Pulmonary artery endothelial cell (primary cell): ENCODE measurements around the gene COX17. TPM values are rescaled to one million over a fixed set of nuclear protein-coding genes. Genes with fewer than 3 reads are reported as not detected.
"Not testable (repeated sequence)": the region's sequence is repeated elsewhere in the genome, so short reads cannot be mapped to it uniquely, and the experiment has no call there.

Experiments used
- DNase-seq: peaks from one replicate; pipeline ENCODE4 v3.0.0-alpha.2; 2011; ENCODE audit warnings: low read depth, low spot score
- total RNA-seq: library from RNA; depleted of rRNA; stranded (reverse); fragments of >200 nt; gene quantifications from 2 replicates; pipeline ENCODE4 v1.2.3, GENCODE V29; 2014

Gene COX17, protein sequence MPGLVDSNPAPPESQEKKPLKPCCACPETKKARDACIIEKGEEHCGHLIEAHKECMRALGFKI
- 24.1 and 39.3 TPM in 2 replicates for total RNA-seq

DNA sequence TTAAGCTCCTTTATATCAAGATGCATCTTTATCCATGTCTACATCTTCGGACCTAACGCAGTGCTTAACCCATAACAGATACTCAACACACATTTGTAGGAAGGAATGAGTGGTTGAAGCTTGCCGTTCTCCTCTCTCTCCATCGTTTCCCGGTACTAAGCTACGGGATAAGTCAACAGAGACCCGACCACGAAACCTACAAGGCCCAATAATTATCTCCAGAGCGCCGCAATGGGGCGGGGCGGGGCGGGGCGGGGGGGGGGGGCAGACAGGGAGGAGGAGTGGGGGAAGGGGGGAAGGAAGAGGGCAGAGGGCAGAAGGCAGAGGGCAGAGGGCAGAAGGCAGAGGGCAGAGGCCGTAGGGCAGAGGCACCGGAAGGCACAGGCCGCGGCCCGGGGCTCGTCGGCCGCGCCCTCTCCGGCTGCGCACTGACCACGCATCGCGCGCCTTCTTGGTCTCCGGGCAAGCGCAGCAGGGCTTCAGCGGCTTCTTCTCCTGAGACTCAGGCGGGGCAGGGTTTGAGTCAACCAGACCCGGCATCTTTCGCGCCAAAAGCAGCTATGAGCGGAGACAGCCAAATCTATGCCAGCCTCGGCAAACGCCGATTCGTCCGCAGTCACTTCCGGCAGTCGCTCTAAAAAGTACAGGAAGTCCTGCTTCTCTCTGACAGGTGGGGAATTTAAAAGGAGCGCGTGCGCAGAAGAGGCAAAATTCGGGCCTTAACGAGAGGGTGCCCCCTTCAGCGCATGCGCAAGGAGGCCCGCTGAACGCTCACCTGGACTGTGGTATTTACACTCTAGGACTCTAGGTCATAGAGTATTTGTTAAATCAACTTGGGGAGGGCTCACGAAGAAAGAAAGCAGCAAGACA, at the start of gene COX17:
TSS of gene COX17 (minus strand) at position 636 of the 870 bp plus-strand sequence. CDS start at position 540, 96 bp downstream.
- peak; percentile 77 for DNase-seq

DNA sequence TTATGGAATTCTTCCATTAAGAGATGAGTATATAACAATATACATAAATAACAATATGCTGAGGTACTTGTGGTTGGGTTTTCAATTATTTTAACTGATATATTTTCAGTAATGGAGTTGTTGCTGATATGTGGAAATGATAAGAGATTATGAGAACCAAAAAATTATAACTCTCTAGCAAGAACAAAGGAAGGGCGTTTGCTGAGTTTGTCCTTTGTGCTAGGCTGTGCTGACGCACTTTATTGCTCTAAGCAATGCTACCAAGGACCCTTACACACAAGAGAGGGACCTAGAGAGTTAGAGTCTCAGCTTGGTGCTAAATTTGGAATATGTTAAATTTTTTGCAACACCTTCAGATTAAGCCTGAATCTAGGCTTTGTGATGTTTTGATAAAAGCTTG, 49.7 kb upstream of the COX17 start:
- DNase-seq = no peak

DNA sequence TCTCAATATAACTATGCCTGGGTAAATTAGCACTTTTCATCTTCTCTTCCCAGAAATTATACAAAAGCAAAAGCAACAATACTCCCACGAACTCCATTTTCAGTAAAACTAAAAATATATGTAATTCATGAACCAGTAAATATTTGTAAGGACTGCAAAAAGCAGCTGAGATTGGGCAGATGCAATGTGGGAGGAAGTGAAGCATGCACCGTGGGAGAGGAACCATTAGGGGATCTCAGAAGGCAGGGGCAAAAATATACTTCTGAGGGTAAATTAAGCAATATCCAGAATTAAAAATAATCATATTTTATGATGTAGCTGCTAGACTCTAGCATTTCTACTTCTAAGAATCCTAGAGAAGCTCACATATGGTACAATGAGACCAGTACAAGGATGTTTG, 45.8 kb upstream of the COX17 start:
- DNase-seq = no peak

DNA sequence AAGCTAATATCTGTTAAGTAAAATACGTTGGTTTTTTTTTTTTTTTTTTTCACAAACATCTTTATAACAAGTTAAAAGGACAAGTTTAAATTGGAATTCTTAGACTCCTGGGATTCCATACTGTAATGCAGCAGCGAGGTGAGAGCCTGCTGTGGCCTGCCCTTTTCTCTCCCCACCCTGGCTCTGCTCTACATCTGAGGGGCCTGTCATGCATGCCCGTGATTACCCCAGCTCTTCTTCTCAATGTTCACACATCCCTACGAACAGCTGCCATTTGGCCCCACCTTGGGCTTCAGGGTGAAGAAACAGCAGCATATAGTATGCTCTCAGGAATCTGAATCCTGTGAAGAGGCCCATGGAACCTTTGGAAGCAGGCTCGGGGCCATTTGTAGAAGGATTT, 40.3 kb upstream of the COX17 start:
- no peak for DNase-seq

DNA sequence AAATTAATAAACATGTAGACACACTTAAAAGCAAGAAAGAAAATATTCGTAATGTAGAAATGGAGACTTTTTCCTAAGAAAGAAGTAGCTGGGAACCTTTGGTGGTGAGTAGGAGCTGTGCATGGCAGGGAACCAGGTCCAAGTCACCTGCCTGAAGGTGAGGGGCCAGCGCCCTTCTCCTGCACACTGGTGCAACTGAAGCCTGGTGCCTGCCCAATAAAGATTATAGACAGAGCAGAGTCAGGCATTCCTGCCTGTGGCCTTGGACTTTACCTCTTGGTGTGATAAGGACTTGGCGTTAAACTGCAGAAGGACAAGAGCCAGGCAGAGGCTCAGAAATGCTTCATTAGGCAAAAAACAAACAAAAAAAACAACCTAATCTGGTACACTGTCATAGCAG, 39.8 kb upstream of the COX17 start:
- no peak for DNase-seq

DNA sequence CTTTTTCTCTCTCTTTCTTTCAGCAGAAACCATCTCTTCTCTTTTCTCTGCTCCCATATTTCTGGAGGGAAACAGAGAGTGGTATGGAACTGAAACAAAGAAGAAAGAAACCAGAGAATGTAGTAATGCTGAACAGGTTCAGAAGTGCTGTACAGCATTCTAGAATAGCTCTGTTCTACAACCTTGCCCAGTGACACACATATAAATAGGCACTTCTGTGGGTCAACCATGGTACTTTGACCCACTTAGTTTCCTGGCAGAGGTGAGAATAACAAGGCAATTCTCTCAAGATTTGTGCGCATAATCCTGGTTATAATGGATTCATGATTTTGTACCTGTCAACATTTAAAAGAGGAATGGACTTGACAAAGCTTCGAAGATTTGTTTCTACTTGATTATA, 37.9 kb upstream of the COX17 start:
- no peak for DNase-seq

DNA sequence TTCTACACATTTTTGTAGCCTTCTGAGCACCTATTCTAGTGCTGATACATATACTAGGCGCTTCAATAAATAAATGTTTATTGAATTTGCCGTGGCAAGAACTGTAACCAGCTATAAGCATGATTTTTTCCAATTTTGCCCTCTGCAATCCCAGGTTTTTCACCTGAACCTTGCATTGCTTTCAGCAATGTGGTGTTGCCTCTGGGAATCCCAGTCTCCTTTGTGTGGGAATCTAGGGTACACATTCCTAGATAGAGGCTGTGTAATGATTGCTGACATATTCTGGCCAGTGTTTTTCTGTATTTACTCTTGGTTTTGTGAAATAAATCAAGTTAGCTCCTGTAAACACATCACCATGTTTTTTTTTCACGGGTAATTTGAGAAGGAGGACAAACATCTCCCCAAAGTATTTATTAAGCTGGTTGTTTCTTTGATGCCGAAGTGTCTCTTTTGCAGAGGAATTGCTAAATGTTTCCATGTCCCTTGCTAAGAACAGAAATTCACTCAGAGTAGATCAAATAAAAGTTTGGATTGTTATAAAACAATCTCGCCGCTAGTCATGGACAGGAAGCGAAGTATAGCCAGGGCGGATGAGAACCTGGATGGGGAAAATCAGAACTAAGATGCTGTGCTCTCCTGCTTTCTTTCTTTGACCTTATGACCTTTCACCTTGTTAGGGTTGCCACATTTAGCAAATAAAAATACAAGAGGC, 26.8 kb upstream of the COX17 start:
- DNase-seq = no peak

DNA sequence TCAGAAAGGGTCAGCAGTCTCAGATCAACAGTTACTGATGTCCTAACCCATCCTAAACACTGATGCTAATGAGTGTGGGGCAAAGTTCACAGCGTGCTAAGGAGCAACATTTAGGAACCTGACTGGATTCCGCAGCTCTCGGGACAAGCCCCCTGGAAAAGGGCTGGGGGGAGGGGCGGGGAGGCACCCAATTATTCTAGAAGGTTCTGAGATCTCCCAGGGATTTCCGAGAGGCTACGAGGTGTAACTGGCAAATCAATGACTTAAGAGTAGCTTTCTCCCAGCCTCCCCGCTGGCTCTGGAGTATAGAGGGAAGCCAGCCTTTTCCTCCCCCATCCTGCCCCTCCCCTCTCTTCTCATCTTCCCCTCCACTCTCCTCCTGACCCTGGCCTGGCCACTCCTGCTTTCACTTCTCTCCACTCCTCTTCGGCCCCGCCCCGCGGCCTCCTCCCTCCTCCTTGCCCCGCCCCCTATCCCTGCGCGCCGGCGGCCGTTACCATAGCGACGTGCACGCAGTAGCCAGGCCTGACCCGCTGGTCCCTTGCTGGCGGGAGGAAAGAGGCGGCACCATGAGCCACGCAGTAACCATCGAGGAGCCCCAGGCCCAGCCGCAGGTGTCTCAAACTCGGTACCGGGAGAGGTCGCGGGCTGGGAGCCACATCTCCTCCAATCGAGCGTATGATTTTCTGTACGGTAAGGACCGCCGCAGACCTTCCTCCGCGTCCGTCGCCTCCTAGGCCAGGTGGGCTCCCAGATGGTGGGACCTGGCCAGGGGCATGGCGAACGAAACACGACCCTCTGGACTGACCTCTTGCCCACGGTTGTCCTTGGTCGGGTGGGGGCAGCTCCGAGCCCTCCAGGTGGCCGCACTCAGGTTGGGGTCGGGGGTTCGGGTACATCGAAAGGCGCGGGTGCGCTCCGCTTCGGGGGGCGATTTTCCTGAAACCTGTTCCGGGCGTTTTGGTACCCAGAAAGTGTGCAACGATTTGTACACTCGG, 25.6 kb upstream of the COX17 start, which contains the start of gene CFAP91:
TSS of gene CFAP91 (plus strand) at position 493 of the 998 bp plus-strand sequence. CDS start at position 570, 77 bp downstream.
- peak; percentile 64 for DNase-seq

DNA sequence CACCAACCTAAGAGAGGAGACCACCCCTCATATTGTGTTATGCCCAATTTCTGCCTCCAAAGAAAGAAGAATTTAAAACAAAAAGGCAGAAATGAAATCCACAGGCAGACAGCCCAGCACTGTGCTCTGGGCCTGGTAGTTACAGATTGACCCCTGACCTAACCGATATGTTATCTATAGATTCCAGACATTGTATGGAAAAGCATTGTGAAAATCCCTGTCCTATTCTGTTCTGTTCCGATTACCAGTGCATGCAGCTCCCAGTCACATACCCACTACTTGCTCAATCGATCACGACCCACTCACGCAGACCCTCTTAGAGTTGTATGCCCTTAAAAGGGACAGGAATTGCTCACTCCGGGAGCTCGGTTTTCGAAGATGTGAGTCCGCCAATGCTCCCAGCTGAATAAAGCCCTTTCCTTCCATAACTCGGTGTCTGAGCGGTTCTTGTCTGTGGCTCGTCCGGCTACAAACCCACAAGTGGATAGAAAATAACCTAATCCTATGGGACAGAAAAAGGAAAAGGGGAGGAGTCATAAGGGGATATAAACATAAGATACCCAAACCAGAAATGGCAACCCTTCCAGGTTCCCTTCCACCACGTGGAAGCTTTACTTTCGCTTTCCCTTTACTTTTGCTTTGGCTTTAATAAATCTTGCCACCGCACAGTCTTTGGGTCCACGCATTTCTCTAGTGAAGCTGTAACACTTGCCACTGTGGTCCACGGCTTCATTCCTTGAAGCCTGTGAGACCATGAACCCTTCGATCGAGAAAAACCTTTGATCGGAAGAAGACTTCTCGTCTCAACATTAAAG, 23.9 kb upstream of the COX17 start:
- no peak for DNase-seq

DNA sequence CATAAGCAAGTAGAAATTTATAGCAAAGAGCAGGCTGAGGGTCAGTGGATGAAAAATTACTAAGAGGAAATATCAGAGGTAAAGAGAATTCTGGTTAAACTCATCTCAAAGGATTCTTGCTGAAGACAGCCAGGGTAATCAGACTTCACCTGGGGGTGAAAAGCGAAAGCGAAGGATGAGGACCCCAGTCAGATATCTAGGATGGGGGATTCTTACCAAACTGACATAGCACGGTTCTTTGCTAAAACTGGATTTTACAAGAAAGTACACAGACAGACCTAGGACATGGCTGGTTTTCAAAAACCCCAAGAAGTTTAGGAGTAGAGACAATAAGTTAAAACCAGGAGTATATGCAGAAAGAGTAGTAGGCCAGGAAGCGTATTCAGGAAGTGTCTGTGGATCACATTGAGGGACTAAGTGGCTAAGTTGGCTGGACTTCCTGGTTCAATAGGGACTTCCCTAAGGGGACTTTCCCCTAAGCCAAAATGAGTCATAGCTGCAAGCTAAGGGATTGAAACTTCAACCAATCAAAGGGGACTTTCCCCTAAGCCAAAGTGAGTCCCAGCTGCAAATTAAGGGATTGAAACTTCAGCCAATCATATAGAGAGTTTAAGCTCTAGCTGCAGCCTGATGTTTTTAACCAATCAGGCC, 23.2 kb upstream of the COX17 start:
- DNase-seq = peak; percentile 24

DNA sequence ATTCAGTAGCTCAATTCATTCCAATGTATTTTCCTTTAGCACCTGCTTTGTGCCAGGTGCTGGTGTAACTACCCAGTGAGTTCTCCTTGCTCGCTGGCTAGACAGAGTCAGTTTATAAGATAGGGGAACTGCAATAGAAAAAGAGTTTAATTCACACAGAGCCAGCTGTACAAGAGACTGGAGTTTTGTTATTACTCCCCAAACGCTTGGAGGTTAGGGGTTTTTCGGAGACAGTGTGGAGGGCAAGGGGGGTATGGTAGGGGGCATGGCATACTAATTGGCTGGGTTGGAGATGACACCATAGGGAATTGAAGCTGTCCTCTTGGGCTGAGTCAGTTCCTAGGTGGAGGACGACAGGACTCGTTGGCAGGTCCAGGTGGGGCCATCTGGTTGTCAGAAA, 20.2 kb upstream of the COX17 start:
- no peak for DNase-seq

DNA sequence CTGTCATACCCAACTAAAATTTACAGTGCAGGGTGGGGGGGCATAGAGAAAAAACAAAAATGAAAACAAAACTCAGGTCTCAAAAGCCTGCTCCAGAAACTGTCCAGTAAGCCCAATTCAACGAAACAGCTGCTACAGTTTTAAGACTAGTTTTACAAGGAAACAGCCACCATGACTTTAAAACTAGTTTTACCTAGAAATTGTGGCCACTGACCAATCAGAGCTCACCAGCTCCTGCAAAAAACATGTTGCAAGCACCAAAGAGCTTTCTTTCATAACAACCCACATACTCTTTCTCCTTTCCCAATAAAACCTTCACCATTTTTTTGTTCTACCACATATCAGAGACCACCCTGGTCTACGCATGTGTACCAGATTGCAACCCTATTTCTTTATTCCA, 18.3 kb upstream of the COX17 start:
- DNase-seq = no peak

DNA sequence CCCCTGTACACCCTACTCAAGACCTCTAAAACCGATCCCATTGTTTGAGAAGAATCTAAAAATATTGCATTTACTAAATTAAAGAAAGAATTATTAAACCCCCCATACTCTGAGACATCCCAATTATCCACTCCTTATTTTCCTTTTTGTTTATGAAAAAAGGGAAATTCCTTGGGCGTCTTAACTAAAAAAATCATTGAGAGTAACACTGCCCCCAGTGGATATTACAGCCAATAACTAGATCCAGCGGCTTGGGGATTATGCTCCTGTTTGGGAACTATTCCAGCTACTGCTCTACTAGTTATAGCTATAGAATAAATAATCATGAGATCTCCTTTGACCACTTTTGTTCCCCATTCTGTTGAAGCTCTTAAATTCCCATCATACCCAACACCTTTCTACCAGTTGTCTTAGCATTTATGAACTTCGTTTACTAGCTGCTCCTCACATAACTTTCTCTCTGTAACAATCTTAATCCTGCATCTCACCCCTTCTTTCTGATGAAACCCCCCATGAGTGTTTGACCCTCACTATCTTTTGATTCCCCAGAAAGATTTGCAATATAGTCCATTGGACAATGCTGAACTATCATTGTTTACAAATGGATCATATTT, 12.9 kb upstream of the COX17 start:
- no peak for DNase-seq

DNA sequence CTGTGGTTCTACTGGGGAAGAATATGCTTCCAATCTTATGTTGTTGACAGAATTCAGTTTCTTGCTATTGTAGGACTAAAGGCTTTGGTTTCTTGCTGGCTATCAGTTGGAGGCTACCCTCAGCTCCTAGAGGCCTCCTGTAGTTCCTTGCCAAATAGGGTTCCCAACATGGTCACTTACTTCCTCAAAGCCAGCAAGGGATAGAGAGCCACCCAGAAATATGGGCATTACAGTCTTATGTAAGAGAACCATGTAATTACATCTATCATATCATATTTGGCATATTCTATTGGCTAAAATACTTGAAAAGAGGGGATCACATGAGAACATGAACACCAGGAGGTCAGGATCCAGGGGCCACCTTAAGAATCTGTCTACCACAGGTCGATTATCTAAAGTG, 6.2 kb upstream of the COX17 start:
- DNase-seq = no peak

DNA sequence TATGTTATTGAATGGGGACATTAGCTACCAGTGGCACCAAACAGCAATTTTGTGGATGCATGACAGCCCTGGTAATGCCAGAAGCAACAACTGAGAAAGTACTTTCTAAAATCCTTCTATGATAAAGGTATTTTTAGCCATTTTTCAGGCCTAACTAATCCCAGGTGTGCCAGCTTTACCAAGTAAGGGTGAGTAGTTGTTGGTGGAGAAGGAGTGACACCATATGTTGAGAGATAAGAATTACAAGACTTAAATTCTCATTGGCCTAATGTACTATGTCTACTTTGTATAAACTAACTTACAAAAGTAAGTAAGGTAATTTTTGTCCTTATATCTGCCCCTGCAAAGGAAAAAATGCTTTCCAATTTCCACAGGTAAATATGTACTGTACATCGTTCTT, 4.1 kb upstream of the COX17 start:
- no peak for DNase-seq

DNA sequence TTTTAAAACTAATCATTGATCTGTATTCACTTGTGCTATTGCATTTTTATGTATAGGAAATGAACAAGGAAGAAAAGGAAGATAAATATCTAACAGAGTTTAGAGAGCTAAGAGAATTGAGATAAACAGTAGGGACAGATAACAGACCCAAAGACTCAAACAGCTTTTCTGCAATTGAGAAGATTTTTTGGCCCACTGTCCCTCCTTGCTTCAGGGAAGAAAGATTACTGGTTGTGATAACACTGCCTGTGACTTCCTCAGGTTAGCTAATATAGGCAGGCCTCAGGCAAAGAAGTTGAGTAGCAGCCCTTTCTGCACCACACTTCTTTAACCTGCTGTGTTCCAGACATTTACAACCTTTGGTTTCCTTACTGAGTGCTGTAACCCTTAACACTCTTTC, 2.7 kb upstream of the COX17 start:
- DNase-seq = no peak

DNA sequence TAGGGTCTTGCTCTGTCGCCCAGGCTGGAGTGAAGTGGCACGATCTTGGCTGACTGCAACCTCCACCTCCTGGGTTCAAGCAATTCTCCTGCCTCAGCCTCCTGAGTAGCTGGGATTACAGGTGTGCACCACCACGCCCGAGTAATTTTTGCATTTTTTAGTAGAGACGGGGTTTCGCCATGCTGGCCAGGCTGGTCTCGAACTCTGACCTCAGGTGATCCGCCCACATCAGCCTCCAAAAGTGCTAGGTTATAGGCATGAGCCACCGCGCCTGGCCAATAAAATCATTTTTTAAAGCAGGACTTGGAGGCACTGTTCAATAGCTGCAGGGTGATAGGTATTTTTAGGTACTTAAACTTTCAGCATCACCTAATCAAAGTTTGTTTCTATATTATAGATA, 1.0 kb upstream of the COX17 start:
- not testable (repeated sequence) for DNase-seq

DNA sequence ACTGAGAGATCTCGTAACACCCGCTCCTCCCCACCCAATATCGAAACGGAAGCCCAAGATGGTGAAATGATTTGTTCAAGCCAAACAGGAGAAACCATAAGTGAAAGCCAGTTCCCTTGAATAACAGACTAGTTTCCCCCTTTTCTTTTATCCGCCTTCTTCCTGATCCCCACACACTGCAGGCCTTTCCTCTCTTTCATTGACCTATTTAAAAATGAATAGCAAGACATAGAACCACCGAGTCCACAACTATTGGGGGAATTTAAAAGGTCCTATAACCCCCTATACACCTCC, 382 bp upstream of the COX17 start:
- no peak for DNase-seq

DNA sequence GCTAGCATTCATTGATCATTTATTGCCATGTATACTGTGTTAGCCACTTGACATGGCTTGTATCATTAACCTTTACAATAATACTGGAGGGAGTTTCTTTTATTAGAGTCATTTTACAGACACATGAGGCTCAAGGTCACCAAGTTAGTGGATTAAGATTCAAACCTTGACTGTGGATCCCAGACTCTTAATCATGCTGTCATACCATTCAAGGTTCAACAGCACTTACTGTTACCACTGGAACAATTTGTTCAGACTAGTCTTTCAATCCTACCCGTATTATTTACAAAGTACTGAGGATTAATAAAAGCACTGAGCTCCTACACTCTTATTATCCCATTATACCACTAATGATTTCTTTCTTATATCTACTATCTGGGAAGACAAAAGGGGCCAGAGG, 1.2 kb downstream of the COX17 start:
- DNase-seq = no peak
